SU-DHL-6 (cell line): ENCODE results near the gene TBC1D8.

Source experiments
- H2AFZ ChIP-seq: fragments of 200-600 bp; sonication (generic); 2 replicates; pipeline ENCODE4 v1.6.1; 2014; ENCODE audit warnings: low read depth, mild to moderate bottlenecking, moderate library complexity, mixed read lengths, antibody characterized with exemption, low read length; ENCODE audit not compliant: severe bottlenecking
- H3F3A ChIP-seq: fragments of 200-600 bp; shearing (Covaris generic); 2 replicates; pipeline ENCODE4 v1.6.0; 2016; ENCODE audit warnings: antibody characterized with exemption, mild to moderate bottlenecking; ENCODE audit not compliant: insufficient read depth
- H3K27ac ChIP-seq: fragments of 200-600 bp; sonication (generic); 2 replicates; pipeline ENCODE4 v1.5.1; 2016; ENCODE audit warnings: low read depth, mild to moderate bottlenecking, low read length, moderate library complexity, mixed read lengths
- H3K27me3 ChIP-seq: fragments of 200-600 bp; sonication (generic), shearing (Covaris generic); 2 replicates; pipeline ENCODE4 v1.6.0; 2014; ENCODE audit warnings: mild to moderate bottlenecking, low read length
- H3K36me3 ChIP-seq: fragments of 200-600 bp; sonication (generic); 2 replicates; pipeline ENCODE4 v1.6.1; 2014; ENCODE audit warnings: mild to moderate bottlenecking, low read length, mixed read lengths
- H3K4me2 ChIP-seq: fragments of 300-600, 200-600 bp; shearing (Covaris generic), sonication (generic); 2 replicates; pipeline ENCODE4 v1.6.0; 2014; ENCODE audit warnings: low read length, low read depth, mild to moderate bottlenecking; ENCODE audit not compliant: poor library complexity, severe bottlenecking
- H3K4me3 ChIP-seq: fragments of 200-600 bp; sonication (generic); 2 replicates; pipeline ENCODE4 v1.5.1; 2014; ENCODE audit warnings: antibody characterized with exemption, low read length, mild to moderate bottlenecking, mixed read lengths; ENCODE audit not compliant: insufficient read depth, poor library complexity, severe bottlenecking
- H3K79me2 ChIP-seq: fragments of 200-600 bp; sonication (generic); 2 replicates; pipeline ENCODE4 v1.6.1; 2014; ENCODE audit warnings: mild to moderate bottlenecking, low read length, moderate library complexity; ENCODE audit not compliant: insufficient read depth
- H3K9ac ChIP-seq: fragments of 200-600 bp; sonication (generic); 2 replicates; pipeline ENCODE4 v1.7.0; 2014; ENCODE audit warnings: mild to moderate bottlenecking, low read length
- H3K9me2 ChIP-seq: fragments of 200-600 bp; sonication (generic); replicated peaks from 2 replicates; pipeline ENCODE4 v1.6.1; 2014; ENCODE audit warnings: low read length; ENCODE audit not compliant: insufficient read depth
- H3K9me3 ChIP-seq: fragments of 200-600 bp; sonication (generic); 2 replicates; pipeline ENCODE4 v1.6.1; 2014; ENCODE audit warnings: low read length, mixed read lengths; ENCODE audit not compliant: insufficient read depth
- H4K20me1 ChIP-seq: fragments of 200-600 bp; sonication (generic); 2 replicates; pipeline ENCODE4 v1.6.1; 2014; ENCODE audit warnings: low read depth, mild to moderate bottlenecking, antibody characterized with exemption, low read length, moderate library complexity, mixed read lengths
- EZH2phosphoT487 ChIP-seq: fragments of 200-600 bp; sonication (generic), shearing (Covaris generic); conservative IDR thresholded peaks from 2 replicates; pipeline ENCODE4 v1.6.1; 2018; ENCODE audit warnings: mild to moderate bottlenecking, antibody characterized with exemption, low read length, moderate library complexity, mixed read lengths
- TF ChIP-seq, protein P1 (sequence below): fragments of 200-600 bp; sonication (generic); IDR thresholded peaks from one replicate; pipeline ENCODE4 v1.5.1; 2017; ENCODE audit warnings: antibody characterized with exemption, mild to moderate bottlenecking, low read length, moderate library complexity; ENCODE audit not compliant: insufficient read depth, poor library complexity, severe bottlenecking

TBC1D8 gene

DNA sequence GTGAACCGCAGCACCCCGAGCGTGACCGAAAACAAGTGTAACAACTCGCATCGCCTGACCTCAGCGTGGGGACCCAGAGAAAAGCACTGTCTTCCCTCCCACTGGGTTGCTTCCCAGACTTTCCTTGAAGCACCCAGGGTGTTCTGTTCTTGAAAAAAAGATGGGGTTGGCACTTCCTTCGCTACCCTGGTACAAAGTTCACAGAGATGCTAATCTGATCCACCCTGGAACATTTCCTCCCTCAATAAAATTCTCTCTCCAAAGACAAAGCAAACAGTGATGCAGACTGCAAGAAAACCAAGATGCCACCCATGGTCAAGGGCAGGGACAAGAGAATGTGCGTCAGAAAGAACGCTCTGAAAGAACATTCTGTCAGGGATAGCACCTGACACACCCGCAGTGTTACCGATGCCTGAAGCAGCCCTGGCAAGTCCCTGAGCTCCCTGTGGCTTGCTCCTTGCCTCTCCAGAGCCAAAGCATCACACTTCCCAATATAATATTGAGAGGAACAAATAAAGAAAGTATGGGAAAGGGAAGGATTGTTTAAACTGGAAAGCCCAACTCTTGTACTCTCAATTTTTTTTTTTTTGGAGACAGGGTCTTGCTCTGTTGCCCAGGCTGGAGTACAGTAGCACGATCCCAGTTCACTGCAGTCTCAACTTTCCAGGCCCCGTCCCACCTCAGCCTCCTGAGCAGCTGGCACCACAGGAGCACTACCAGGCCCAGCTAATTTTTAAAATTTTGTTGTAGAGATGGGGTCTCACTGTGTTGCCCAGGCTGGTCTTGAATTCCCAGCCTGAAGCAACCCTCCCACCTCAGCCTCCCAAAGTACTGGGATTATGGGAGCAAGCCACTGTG is 70.7 kb downstream of the TBC1D8 start:
- Histone ChIP-seq H3K9me3 (no peaks in the 10 kb centered on the region), H3F3A (no peaks in the 10 kb centered on the region), H2AFZ (no peak overlapping the region), H3K27ac (no peak overlapping the region), H3K4me3 (no peak overlapping the region), H3K9me2 (no peaks in the 10 kb centered on the region), H3K36me3 (no peaks in the 10 kb centered on the region), H3K27me3 (no peaks in the 10 kb centered on the region), H3K79me2 (no peaks in the 10 kb centered on the region), H4K20me1 (no peaks in the 10 kb centered on the region), H3K9ac (no peak overlapping the region), H3K4me2 (no peak overlapping the region)
- no peak for TF ChIP-seq EZH2phosphoT487

DNA sequence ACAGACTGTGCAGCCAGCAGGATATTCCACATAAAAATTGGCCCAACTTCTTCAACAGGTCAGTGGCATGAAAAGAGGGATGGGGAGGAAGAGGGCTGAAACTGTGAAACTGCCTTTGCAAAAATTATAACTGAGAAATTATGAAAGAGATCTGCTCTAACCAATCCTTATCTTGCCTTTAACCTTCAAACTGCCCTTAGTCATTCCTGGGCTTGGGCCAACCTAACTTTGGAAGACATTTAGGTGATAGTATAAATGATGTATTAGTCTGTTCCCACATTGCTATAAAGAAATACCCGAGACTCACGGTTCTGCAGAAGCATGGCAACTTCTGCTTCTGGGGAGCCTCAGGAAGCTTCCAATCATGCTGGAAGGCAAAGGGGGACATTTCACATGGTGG is 74.6 kb downstream of the TBC1D8 start:
- H3K4me2 ChIP-seq: no peak overlapping the region
- H3K4me3 ChIP-seq: no peak overlapping the region
- no peaks in the 10 kb centered on the region for H3K79me2 ChIP-seq
- H3K27me3 ChIP-seq: no peaks in the 10 kb centered on the region
- H2AFZ ChIP-seq: no peak overlapping the region
- H4K20me1 ChIP-seq: no peaks in the 10 kb centered on the region
- no peak overlapping the region for H3K9ac ChIP-seq
- no peaks in the 10 kb centered on the region for H3K36me3 ChIP-seq
- TF ChIP-seq, protein P1, sequence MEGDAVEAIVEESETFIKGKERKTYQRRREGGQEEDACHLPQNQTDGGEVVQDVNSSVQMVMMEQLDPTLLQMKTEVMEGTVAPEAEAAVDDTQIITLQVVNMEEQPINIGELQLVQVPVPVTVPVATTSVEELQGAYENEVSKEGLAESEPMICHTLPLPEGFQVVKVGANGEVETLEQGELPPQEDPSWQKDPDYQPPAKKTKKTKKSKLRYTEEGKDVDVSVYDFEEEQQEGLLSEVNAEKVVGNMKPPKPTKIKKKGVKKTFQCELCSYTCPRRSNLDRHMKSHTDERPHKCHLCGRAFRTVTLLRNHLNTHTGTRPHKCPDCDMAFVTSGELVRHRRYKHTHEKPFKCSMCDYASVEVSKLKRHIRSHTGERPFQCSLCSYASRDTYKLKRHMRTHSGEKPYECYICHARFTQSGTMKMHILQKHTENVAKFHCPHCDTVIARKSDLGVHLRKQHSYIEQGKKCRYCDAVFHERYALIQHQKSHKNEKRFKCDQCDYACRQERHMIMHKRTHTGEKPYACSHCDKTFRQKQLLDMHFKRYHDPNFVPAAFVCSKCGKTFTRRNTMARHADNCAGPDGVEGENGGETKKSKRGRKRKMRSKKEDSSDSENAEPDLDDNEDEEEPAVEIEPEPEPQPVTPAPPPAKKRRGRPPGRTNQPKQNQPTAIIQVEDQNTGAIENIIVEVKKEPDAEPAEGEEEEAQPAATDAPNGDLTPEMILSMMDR: no peak
- TF ChIP-seq EZH2phosphoT487: no peak
- H3F3A ChIP-seq: no peaks in the 10 kb centered on the region
- no peak overlapping the region for H3K27ac ChIP-seq
- no peaks in the 10 kb centered on the region for H3K9me2 ChIP-seq
- H3K9me3 ChIP-seq: no peaks in the 10 kb centered on the region

DNA sequence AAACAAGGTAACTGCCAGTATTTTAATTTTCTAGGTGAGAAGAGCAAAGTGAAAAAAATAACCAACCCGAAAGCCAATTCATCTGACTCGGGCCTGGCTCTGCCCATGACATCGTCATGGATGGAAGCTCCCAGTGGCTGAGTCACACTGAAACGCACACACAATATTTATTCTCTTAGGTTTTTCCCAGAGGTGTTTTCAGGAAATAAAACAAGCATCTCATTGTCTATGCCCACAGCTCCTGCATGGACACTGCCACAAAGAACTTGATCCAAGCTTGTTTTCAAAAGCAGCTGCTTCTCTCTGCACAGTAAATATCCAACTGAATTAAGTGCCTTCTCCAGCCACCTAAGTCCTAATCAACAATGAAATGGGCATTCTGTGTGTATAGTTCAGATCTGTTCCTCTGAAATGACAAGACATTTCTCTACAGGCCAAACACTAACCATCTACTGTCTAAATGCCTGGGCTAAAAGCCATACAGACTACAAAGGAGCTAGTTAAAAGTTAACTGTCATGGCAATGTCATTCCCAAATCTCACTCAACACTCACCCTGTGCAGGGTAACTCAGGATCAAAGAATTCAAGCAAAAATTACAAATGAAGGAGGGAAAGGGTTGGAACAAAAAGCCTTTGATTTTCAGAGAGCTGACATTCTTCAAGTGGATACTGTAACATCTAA is 86.2 kb downstream of the TBC1D8 start:
- H3K27me3 ChIP-seq: no peaks in the 10 kb centered on the region
- H4K20me1 ChIP-seq: no peaks in the 10 kb centered on the region
- no peaks in the 10 kb centered on the region for H3K9me2 ChIP-seq
- H3K4me2 ChIP-seq: no peak overlapping the region
- H3F3A ChIP-seq: no peaks in the 10 kb centered on the region
- H3K79me2 ChIP-seq: no peaks in the 10 kb centered on the region
- H3K9me3 ChIP-seq: no peaks in the 10 kb centered on the region
- no peaks in the 10 kb centered on the region for H3K36me3 ChIP-seq
- no peak overlapping the region for H3K4me3 ChIP-seq
- no peak overlapping the region for H2AFZ ChIP-seq
- no peak overlapping the region for H3K27ac ChIP-seq
- TF ChIP-seq, protein P1: no peak
- TF ChIP-seq EZH2phosphoT487: no peak
- H3K9ac ChIP-seq: no peak overlapping the region

DNA sequence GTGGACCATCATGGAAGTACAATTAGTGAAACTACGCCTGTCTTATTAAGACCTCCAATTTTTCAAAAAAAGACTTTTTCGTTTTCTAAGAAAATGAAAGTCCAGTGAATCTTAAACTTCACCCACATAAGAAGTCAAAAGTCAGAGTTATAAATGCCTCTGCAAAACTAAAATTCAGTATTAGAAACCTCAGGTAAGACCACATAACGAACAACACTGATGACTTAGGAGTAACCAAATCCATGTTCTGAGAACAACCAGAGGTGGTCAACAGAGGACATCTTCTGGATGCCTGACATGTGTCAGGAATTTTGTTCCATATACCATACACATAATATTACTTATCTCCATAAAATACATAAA is 86.7 kb downstream of the TBC1D8 start:
- H4K20me1 ChIP-seq: no peaks in the 10 kb centered on the region

More for the DNA sequence above, 86.7 kb downstream of the TBC1D8 start:
- H3K9ac ChIP-seq: no peak overlapping the region
- H3F3A ChIP-seq: no peaks in the 10 kb centered on the region
- TF ChIP-seq, protein P1: no peak
- no peak for TF ChIP-seq EZH2phosphoT487
- H2AFZ ChIP-seq: no peak overlapping the region
- H3K4me2 ChIP-seq: no peak overlapping the region
- no peak overlapping the region for H3K27ac ChIP-seq
- no peaks in the 10 kb centered on the region for H3K36me3 ChIP-seq
- H3K27me3 ChIP-seq: no peaks in the 10 kb centered on the region
- H3K9me2 ChIP-seq: no peaks in the 10 kb centered on the region
- H3K79me2 ChIP-seq: no peaks in the 10 kb centered on the region
- no peaks in the 10 kb centered on the region for H3K9me3 ChIP-seq
- H3K4me3 ChIP-seq: no peak overlapping the region
